Measurements from ENCODE around the gene ATG4D.
"Not testable (repeated sequence)": the region's sequence is repeated elsewhere in the genome, so short reads cannot be mapped to it uniquely, and the experiment has no call there.

ATG4D gene

DNA sequence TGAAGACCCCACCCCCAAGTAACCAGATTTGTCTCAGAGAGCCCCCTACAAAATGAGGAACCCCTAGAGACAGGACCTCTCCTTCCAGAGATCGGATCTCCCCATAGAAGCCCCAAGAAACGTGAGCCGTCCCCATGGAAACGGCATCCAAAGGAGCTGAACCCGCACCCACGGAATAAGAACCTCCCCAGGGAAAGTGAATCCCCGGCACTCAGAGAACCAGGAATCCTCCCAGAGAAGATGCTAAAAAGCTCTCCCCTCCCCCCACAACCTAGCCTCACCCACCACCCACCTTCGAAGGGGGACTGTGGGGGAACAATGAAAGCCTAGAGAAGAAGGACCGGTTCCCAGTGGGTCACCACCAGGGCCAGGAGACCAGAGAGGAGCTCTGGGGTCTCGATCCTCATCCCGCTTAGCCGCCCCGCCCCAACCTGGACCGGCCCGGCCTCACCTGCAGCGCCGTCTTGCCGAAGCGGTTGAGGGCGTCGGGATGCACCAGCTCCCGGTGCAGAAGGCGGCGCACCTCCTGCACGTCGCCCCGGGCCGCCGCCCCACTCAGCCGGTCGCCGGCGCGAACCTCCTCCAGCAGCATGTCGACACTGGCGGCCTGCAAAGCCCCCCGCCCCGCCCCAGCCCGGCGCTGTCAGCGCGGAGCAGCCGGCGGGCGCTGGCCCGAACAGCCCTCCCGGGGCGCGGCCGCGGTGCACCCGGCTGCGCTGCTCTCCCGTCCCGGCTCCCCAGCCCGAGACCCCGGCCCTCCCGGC lies 24.5 kb downstream of the ATG4D start:
- Histone ChIP-seq H3K27ac (peak overlapping the region; percentile 14 to 95 (median 84)), H3K4me3 (peak overlapping the region; percentile 54 to 93 (median 63))

DNA sequence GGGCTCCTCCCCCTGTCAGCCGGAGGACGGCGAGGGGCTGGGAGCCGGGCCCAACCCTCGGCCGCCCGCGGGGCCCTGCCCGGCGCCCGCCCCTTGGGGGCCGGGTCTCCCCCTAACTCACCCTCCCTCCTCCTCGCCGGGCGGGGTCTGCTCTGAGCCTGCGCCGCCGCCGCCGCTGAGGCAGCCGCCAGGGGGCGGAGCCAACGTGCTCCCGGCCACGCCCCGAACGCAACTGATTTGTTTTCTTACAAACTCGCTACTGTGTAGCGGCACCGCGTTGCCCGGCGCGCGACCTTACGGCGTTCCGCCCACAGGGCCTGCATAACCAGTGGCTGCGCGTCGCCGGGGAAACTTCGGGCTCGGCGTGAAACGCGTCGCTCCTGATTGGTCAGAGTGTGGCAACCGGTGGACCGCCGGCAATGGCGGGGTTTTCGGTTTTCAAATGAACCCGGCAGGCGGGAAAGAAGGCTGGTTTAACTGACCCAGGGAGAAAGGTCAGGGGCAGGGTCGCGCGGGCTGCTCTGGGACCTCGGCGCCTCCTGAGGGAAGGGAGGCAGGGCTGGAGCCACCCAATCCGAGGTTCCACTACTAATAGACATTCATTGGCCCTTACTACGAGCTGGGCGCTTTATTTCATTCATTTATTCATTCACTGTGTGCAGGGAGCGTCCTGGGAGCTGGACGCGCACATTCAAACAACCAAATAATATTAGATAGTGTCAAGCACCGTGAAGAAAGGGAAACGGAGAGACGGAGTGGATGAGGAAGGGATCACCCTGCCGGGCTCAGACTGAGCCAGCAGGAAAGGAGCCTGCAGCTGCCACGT lies 25.3 kb downstream of the ATG4D start, which contains the start of gene CDKN2D:
CDKN2D (minus strand) TSS at position 154 of the 826 bp plus-strand sequence. CDS start 326 bp downstream, outside the sequence.
- Histone ChIP-seq H3K27ac (peak within 1 kb of the TSS; percentile 14 to 95 (median 84)), H3K4me3 (peak within 1 kb of the TSS; percentile 54 to 93 (median 63))

DNA sequence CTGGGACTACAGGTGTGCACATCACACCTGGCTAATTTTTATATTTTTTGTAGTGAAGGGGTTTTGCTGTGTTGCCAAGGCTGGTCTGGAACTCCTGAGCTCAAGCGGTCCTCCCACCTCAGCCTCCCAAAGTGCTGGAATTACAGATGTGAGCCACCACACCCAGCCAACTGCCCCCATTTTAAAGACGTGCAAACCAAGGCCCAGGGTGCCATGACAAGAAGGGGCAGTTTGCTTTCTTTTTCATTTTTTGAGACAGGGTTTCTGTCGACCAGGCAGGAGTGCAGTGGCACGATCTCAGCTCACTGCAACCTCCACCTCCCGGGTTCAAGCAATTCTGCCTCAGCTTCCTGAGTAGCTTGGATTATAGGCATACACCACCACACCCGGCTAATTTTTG lies 30.1 kb downstream of the ATG4D start:
- not testable (repeated sequence) for H3K27ac ChIP-seq, H3K4me3 ChIP-seq

DNA sequence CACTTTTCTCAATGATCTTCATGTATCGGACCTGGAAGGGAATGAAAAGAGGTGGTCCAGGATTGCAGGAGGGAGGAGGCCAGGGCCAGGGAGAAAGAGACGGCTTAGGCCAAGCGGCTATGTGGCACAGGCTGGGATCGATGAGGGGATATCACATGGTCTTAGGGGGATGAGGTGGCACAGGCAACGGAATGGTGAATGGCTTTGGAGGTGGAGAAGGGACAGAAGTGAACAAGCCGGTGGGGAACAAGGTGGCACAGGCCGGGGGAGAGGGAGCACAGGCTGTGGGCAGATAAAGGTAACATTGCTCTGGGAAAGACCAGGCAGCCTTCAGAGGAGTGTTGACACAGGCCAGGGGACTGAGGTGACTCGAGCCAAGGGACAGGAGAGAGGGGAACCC lies 30.8 kb downstream of the ATG4D start:
- Histone ChIP-seq H3K4me3 (no peak overlapping the region), H3K27ac (no peak overlapping the region)

DNA sequence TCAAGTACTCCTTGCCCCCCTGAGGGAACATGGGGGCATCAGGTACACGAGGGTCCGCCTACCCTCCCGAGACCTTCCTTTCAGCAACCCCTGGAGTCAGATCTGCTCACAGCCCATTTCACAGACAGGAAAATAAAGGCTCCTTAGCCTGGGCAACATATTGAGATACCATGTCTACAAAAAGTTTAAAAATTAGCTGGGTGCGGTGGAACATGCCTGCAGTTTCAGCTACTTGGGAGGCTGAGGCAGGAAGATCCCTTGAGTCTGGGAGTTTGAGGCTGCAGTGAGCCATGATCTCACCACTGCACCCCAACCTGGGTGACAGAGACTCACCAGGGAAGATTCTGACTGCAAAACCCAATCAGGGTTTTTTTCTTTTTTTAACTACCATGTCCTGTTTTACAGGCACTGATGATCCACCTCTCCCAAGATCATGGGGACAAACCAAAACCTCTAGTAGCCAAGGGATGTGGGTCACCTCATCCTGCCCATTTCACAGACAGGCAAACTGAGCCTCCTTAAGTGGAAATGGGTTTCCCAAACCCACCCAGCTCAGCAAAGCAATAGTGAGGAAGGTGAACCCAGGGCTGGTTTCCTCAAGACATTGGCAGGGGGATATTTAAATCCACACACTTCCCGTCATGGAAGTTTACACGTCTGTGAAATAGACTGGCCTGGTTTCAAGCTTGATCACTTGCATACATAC lies 31.5 kb downstream of the ATG4D start:
- no peak overlapping the region for H3K4me3 ChIP-seq
- no peak overlapping the region for H3K27ac ChIP-seq

DNA sequence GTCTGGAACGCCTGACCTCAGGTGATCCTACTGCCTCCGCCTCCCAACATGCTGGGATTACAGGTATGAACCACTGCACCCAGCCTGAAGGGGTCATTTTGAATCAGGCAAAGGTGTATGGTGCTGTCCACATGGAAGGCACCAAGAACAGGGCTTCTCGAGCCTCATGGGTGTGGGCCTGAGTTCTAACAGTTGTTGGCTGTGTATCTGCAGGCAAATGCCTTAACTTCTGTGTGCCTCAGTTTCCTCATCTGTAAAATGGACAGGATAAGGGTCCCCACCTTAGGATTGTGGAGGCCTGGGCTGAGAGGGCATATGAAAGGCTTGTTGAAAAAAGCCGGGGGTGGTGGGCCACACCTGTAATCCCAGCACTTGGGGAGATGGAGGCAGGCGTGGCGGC lies 34.2 kb downstream of the ATG4D start:
- Histone ChIP-seq H3K4me3 (no peak overlapping the region), H3K27ac (no peak overlapping the region)

DNA sequence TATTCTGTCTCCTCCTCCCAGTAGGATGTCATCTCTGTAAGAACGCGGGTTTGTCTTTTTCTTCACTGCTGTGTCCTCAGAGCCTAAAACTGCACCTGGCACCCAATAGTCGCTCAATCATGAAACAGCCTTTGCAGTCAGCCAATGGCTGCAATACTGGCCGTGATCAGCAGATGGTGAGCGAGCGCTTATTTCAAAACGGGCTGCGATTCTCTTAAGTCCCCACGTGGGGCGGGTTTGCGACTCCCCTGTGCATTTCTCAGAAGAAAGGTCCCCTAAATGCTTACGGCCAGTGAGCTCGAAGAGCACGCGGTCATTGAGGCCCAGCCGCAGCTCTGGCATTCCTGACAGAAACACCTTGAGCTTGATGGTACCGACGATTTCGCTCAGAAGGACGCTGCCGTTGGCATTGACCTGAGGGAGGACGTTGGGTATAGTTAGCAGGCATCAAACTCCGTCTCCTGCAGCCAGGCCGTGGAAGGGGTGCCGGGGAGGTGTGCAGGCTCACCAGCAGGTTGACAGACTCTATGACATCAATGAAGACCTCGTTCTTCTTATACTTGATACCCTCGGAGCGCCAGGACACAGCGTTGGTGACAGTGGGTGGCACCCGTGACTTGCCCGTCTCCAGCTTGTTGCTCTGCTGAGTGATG lies 37.4 kb downstream of the ATG4D start:
- H3K4me3 ChIP-seq, result no peak overlapping the region

DNA sequence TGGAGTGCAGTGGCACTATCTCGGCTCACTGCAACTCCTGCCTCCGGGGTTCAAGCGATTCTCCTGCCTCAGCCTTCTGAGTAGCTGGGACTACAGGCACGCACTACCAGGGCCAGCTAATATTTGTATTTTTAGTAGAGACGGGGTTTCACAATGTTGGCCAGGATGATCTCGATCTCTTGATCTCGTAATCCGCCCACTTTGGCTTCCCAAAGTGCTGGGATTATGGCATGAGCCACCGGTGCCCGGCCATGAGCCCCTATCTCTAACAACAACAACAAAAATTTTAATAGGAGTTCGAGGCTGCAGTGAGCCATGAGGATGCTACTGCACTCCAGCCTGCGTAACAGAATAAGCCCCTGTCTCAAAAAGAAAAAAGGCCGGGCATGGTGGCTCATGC lies 38.4 kb downstream of the ATG4D start:
- no peak overlapping the region for H3K4me3 ChIP-seq
- H3K27ac ChIP-seq, result no peak overlapping the region

More for the DNA sequence above, 37.4 kb downstream of the ATG4D start:
- H3K27ac ChIP-seq, result no peak overlapping the region

DNA sequence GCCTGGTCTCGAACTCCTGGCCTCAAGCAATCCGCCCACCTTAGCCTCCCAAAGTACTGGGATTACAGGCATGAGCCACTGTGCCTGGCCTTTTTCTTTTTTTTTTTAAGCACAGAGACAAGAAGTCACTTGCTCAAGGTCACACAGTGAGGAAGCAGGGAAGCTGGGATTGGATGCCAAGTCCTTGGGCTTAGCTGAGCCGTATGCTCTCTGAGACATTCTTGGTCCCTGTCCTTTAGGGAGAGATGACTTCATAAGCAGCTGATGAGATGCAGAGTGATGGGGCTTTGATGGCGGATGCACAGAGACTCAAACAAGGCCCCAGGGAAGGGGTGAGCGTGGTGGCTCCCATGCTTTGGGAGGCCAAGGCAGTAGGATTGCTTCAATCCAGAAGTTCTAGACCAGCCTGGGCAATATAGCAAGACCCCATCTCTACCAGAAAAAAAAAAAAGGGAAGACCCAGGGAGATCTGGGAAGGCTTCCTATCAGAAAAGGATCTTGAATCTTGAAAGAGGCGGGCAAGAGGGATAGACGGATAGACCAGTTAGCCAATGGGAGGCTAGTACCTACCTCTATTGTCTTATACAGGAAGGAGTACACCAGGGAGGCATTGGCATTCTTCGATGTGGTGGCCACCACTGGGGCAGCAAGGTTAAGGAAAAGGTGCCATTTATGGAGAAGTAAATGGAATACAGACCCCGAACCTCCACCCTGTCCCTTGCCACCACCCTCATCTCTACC lies 39.5 kb downstream of the ATG4D start:
- no peak overlapping the region for H3K4me3 ChIP-seq
- no peak overlapping the region for H3K27ac ChIP-seq

DNA sequence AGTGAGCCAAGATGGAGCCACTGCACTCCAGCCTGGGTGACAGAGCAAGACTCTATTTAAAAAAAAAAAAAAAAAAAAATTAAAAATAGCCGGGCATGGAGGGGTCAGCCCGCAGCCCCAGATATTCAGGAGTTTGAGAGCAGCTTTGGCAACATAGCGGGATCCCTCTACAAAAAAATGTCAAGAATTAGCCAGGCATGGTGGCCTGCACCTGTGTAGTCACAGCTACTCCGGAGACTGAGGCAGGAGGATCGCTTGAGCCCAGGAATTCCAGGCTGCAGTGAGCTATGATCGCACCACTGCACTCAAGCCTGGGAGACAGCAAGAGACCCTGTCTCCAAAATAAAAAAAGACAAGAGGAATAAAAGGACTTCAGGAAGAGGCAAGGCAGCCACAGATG lies 42.7 kb downstream of the ATG4D start:
- peak overlapping the region in 8 of 21 experiments; percentile 13 to 85 (median 63) for H3K27ac ChIP-seq
- peak overlapping the region; percentile 32 to 58 (median 47) for H3K4me3 ChIP-seq

DNA sequence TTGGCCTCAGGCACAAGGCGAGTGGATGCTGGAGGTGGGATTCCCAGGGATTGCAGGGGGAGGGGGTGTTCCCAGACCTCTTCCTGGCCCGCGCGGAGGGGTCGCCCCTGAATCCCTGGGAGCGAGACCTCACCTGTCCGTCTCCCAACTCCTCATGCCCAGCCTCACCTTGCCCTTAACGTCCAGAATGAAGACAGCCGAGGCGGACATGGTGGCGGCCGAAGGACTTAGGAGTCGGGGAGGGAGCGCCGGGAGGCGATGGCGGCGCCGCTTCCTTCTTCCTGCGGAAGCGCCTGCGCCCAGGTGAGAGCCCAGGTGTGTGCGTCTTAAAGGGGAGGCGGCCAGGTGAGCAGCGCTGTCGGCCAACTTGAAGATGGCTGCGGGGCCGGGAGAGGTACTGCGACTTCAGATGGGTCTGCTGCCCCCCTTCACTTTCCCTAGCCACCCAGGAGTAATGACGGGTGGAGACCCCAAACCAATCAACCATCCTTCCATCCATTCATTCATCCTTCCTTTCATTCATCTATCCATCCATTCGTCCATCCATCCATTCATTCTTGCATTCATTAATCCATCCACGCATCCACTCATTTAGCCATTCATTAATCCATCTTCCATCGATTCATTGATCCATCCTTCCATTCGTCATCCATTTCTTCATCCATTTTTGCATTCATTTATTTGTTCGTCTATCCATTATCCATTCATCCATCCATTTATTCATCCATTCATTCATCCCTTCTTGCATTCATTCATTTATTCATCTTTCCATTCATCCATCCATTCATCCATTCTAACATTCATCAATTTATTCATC lies 43.5 kb downstream of the ATG4D start, which contains the start of gene AP1M2:
AP1M2 (minus strand) TSS at position 291 of the 817 bp plus-strand sequence; CDS start at position 210, 81 bp downstream.
- Histone ChIP-seq H3K4me3 (peak within 1 kb of the TSS; percentile 32 to 58 (median 47)), H3K27ac (peak within 1 kb of the TSS in 16 of 21 experiments; percentile 13 to 85 (median 67))

DNA sequence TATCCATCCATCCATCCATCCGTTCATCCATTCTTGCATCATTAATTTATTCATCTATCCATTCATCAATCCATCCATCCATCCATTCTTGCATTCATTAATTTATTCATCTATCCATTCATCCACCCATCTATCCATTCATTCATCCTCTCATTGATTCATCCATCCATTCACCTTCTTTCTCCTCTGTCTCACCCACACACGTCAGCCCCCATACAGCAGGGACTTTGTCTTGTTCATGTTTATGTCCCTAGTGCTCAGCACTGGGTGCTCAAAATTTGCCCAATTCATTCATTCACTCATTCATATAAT lies 44.1 kb downstream of the ATG4D start:
- H3K4me3 ChIP-seq, result no peak overlapping the region
- H3K27ac ChIP-seq, result no peak overlapping the region

DNA sequence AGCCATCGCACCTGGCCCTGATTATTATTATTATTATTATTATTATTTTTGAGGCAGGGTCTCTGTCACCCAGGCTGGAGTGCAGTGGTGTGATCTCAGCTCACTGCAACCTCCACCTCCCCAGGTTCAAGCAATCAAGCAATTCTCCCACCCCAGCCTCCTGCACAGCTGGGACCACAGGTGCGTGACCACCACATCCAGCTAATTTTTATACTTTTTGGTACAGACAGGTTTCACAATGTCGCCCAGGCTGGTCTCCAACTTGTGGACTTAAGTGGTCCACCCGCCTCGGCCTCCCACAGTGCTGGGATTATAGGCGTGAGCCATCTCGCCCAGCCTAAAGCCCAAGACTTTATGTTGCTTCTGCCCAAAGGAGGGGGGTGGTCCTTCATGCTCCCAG lies 49.4 kb downstream of the ATG4D start:
- peak overlapping the region in 6 of 21 experiments; percentile 8 to 62 (median 56) for H3K27ac ChIP-seq

DNA sequence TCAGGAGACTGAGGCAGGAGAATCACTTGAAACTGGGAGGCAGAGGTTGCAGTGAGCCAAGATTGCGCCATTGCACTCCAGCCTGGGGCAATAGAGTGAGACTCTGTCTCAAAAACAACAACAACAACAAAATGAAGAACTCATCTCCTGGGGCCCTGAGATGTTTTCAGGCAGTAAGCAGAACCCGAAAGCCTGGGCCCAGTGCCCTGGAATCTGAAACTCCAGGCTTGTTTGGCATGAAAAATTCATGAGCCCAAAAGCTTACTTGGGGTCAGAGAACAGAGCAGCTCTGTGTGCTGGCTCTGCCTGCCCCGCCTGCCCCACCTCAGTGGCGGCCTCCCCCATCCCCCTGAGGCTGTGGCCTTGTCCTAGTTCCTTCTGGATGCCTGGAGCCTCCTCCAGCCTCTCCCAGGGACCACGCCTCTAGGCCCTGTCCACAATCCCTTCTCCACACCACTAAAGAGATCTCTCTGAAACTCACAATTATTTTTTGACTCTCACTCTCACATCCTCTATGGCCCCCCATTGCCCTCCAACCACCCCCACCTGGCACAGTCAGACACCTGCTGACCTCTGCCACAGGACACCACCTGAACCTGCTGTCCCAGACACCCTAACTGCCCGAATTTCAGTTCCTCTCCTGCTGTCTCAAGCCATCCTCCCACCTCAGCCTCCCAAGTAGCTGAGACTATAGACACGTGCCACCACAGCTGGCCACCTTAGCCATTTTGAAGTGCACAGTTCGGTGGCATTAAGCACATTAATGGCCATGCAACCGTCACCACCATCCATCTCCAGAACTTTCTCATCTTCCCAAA lies 50.3 kb downstream of the ATG4D start:
- H3K27ac ChIP-seq, result peak overlapping the region in 12 of 21 experiments; percentile 3 to 74 (median 42)
- no peak overlapping the region for H3K4me3 ChIP-seq

More for the DNA sequence above, 49.4 kb downstream of the ATG4D start:
- H3K4me3 ChIP-seq, result no peak overlapping the region

DNA sequence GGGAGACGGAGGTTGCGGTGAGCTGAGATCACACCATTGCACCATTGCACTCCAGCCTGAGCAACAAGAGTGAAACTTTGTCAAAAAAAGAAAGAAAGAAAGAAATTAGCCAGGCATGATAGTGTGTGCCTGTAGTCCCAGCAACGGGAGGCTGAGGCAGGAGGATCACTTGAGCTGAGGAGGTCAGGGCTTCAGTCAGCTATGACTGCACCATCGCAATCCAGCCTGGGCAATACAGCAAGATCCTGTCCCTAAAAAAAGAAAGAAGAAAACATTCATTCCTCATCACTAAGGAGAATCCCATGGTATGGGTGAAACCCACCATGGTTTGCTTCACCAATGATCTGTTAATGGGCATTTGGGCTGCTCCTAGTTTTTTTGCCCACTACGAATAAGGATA lies 56.4 kb downstream of the ATG4D start:
- no peak overlapping the region for H3K27ac ChIP-seq
- H3K4me3 ChIP-seq, result no peak overlapping the region

DNA sequence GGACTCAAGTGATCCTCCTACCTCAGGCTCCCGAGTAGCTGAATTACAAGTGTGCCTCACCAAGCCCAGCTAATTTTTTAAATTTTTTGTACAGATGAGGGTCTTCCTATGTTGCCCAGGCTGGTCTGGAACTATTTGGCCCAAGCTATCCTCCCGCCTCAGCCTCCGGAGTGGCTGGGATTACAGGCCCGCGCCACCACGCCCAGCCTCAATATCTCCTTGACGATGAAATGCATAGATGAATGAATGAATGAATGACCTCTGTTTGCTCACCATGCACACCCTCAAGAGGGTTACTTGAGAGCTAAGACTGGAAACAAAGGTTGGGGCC lies 58.3 kb downstream of the ATG4D start:
- Histone ChIP-seq H3K27ac (no peak overlapping the region), H3K4me3 (peak overlapping the region in 3 of 7 experiments; percentile 84 to 95 (median 85))

DNA sequence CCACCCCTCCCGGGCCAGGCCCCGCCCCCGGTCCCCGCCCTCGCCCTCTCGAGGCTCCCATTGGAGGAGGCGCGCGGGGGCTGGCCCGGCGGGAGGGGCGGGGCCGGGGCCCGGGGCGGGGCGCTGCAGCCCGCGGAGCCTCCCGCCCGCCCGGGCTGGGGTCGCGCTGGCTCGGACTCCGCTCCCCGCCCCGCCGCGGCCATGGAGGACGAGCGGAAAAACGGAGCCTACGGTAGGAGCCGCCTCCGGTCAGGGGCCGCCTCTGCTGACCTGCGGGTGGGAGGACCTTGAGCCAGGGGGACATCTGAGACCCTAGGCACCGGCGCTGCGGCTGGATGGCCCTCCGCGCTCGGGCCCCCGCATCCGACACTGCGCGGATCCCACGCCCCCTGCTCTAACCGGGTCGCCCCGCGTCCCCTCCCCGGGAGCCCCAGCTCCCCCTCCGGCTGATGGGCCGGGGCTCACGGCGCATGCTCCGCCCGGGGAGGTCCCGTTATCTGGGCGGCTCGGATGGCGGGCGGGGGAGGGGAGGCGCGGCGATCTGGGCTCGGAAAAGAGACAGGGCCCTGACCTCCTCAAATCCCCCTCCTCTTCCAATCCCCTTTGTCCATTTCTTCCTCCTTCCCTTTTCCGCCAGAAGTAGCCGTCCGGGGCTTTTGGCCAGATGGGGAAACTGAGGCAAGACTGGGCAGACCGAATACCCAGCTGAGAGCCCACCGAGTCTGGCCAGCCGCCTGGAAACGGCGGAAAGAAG lies 58.8 kb downstream of the ATG4D start:
- Histone ChIP-seq H3K27ac (peak overlapping the region; percentile 67 to 97 (median 90)), H3K4me3 (peak overlapping the region; percentile 78 to 95 (median 85))
